NCI-H1694 (cell line): Measurements from ENCODE around the gene TBC1D9.
"Not testable (repeated sequence)": the region's sequence is repeated elsewhere in the genome, so short reads cannot be mapped to it uniquely, and the experiment has no call there.

Source experiments
- DNase-seq: peaks from one replicate; lab custom pipeline; 2025; lab: John Stamatoyannopoulos, UW

The TBC1D9 gene

GRCh38 chr4:140756319-140757231 lies at the start of gene TBC1D9:
TBC1D9 (minus strand) TSS chr4:140756385; CDS start chr4:140756045, 340 bp downstream.
- DNase-seq: peak; percentile 81

GRCh38 chr4:140805293-140805692 lies 49.1 kb upstream of the TBC1D9 start:
- no peak for DNase-seq

GRCh38 chr4:140802591-140802990 lies 46.4 kb upstream of the TBC1D9 start:
- no peak for DNase-seq

- no peak for DNase-seq
Measured at GRCh38 chr4:140800666-140801065, 44.5 kb upstream of the TBC1D9 start.

GRCh38 chr4:140799686-140800225 lies 43.6 kb upstream of the TBC1D9 start:
- no peak for DNase-seq

GRCh38 chr4:140793291-140793690 lies 37.1 kb upstream of the TBC1D9 start:
- DNase-seq: no peak

- no peak for DNase-seq
Measured at GRCh38 chr4:140790765-140791164, 34.6 kb upstream of the TBC1D9 start.

GRCh38 chr4:140790171-140790570 lies 34.0 kb upstream of the TBC1D9 start:
- DNase-seq: no peak

- no peak for DNase-seq
Measured at GRCh38 chr4:140789759-140790158, 33.6 kb upstream of the TBC1D9 start.

GRCh38 chr4:140782787-140783186 lies 26.6 kb upstream of the TBC1D9 start:
- not testable (repeated sequence) for DNase-seq

- no peak for DNase-seq
Measured at GRCh38 chr4:140781596-140781995, 25.4 kb upstream of the TBC1D9 start.

GRCh38 chr4:140777894-140778293 lies 21.7 kb upstream of the TBC1D9 start:
- no peak for DNase-seq

GRCh38 chr4:140777386-140777785 lies 21.2 kb upstream of the TBC1D9 start:
- no peak for DNase-seq

- no peak for DNase-seq
Measured at GRCh38 chr4:140776556-140776955, 20.4 kb upstream of the TBC1D9 start.

- DNase-seq: no peak
Measured at GRCh38 chr4:140774956-140775355, 18.8 kb upstream of the TBC1D9 start.

GRCh38 chr4:140774510-140774909 lies 18.3 kb upstream of the TBC1D9 start:
- DNase-seq: no peak

GRCh38 chr4:140769209-140769608 lies 13.0 kb upstream of the TBC1D9 start:
- DNase-seq: no peak

GRCh38 chr4:140764785-140765392 lies 8.7 kb upstream of the TBC1D9 start:
- DNase-seq: no peak

GRCh38 chr4:140762202-140762601 lies 6.0 kb upstream of the TBC1D9 start:
- DNase-seq: no peak

GRCh38 chr4:140757232-140757630 lies 1.0 kb upstream of the TBC1D9 start:
- peak; percentile 65 for DNase-seq

- no peak for DNase-seq
Measured at GRCh38 chr4:140755774-140756318, 339 bp downstream of the TBC1D9 start.

- peak; percentile 14 for DNase-seq
Measured at GRCh38 chr4:140754918-140755773, 1.0 kb downstream of the TBC1D9 start.
